Liver (tissue), 9 donors: ENCODE data around the gene PXMP4. TPM values are rescaled to one million over a fixed set of nuclear protein-coding genes. Genes with fewer than 3 reads are reported as not detected.

ENCODE experiments used
- DNase-seq: peaks from one replicate; pipeline ENCODE4 v3.0.0-alpha.2; 2017; ENCODE audit warnings: low spot score
- H3K27ac ChIP-seq, 2 donors: one replicate each; pipeline ENCODE4 v1.7.0; 2013; ENCODE audit warnings: inconsistent platforms in 2 of 2, low read length in 2 of 2, control low read depth in 1 of 2, low read depth in 1 of 2, mild to moderate bottlenecking in 1 of 2
- H3K27me3 ChIP-seq, 4 donors: one replicate each; pipeline versions ENCODE4 v1.6.1 to v1.7.0; 2013; ENCODE audit warnings: low read length in 3 of 4, inconsistent platforms in 1 of 4, mild to moderate bottlenecking in 1 of 4, moderate library complexity in 1 of 4; ENCODE audit not compliant: control insufficient read depth in 4 of 4, insufficient read depth in 4 of 4
- H3K36me3 ChIP-seq, 4 donors: one replicate each; pipeline versions ENCODE4 v1.6.1 to v1.7.0; 2013; ENCODE audit warnings: low read length in 3 of 4, mild to moderate bottlenecking in 3 of 4, low read depth in 1 of 4, moderate library complexity in 1 of 4; ENCODE audit not compliant: control insufficient read depth in 4 of 4, insufficient read depth in 3 of 4
- H3K4me1 ChIP-seq, 4 donors: one replicate each; pipeline versions ENCODE4 v1.6.1 to v1.7.0; 2013; ENCODE audit warnings: low read length in 3 of 4, mild to moderate bottlenecking in 3 of 4, moderate library complexity in 1 of 4; ENCODE audit not compliant: control insufficient read depth in 4 of 4, insufficient read depth in 4 of 4
- H3K4me3 ChIP-seq, 3 donors: one replicate each; pipeline versions ENCODE4 v1.6.1 to v1.7.0; 2013; ENCODE audit warnings: low read length in 3 of 3, control low read depth in 1 of 3, low read depth in 1 of 3, mild to moderate bottlenecking in 1 of 3
- H3K9ac ChIP-seq, 2 donors: one replicate each; pipeline ENCODE4 v1.7.0; 2013; ENCODE audit warnings: low read length in 2 of 2, mild to moderate bottlenecking in 2 of 2, moderate library complexity in 2 of 2, control low read depth in 1 of 2, low read depth in 1 of 2
- H3K9me3 ChIP-seq, 4 donors: one replicate each; pipeline versions ENCODE4 v1.6.1 to v1.7.0; 2013; ENCODE audit warnings: low read length in 3 of 4; ENCODE audit not compliant: control insufficient read depth in 4 of 4
- ATF3 ChIP-seq: IDR thresholded peaks from 2 replicates; pipeline ENCODE4 v1.6.1; 2016; ENCODE audit warnings: antibody characterized with exemption
- CTCF ChIP-seq: fragments of 150-350 bp; IDR thresholded peaks from 2 replicates; pipeline ENCODE4 v1.5.1; 2017; ENCODE audit warnings: improper control_type of control experiment, low read depth, low read length; ENCODE audit not compliant: missing input control
- EGR1 ChIP-seq, 2 donors: IDR thresholded peaks; 2 replicates each; pipeline ENCODE4 v1.6.1; 2016 to 2018; ENCODE audit warnings: antibody characterized with exemption in 2 of 2, low read depth in 2 of 2
- FOXA1 ChIP-seq: IDR thresholded peaks from 2 replicates; pipeline ENCODE4 v1.6.1; 2016; ENCODE audit warnings: antibody characterized with exemption
- FOXA2 ChIP-seq: IDR thresholded peaks from 2 replicates; pipeline ENCODE4 v1.6.1; 2016; ENCODE audit warnings: antibody characterized with exemption
- GABPA ChIP-seq, 2 donors: IDR thresholded peaks in 1 of 2; conservative IDR thresholded peaks in 1 of 2; 2 replicates each; pipeline ENCODE4 v1.6.1; 2016; ENCODE audit warnings: antibody characterized with exemption in 2 of 2, mild to moderate bottlenecking in 1 of 2, moderate library complexity in 1 of 2
- HNF4A ChIP-seq, 2 donors: conservative IDR thresholded peaks; 2 replicates each; pipeline ENCODE4 v1.6.1; 2016; ENCODE audit warnings: antibody characterized with exemption in 2 of 2, mild to moderate bottlenecking in 2 of 2
- HNF4G ChIP-seq: IDR thresholded peaks from 2 replicates; pipeline ENCODE4 v1.6.1; 2016; ENCODE audit warnings: antibody characterized with exemption
- JUND ChIP-seq, 2 donors: IDR thresholded peaks; 2 replicates each; pipeline ENCODE4 v1.6.1; 2016; ENCODE audit warnings: antibody characterized with exemption in 2 of 2
- MAX ChIP-seq: IDR thresholded peaks from 2 replicates; pipeline ENCODE4 v1.6.1; 2016; ENCODE audit warnings: antibody characterized with exemption
- NR2F2 ChIP-seq: IDR thresholded peaks from 2 replicates; pipeline ENCODE4 v1.6.1; 2016; ENCODE audit warnings: antibody characterized with exemption
- RAD21 ChIP-seq, 2 donors: IDR thresholded peaks; 2 replicates each; pipeline ENCODE4 v1.6.1; 2016; ENCODE audit warnings: antibody characterized with exemption in 2 of 2, mild to moderate bottlenecking in 2 of 2
- REST ChIP-seq: IDR thresholded peaks from 2 replicates; pipeline ENCODE4 v1.6.1; 2016; ENCODE audit warnings: antibody characterized with exemption, mild to moderate bottlenecking
- RXRA ChIP-seq, 2 donors: IDR thresholded peaks; 2 replicates each; pipeline ENCODE4 v1.6.1; 2017 to 2018; ENCODE audit warnings: antibody characterized with exemption in 2 of 2, mild to moderate bottlenecking in 1 of 2
- TAF1 ChIP-seq: conservative IDR thresholded peaks from 2 replicates; pipeline ENCODE4 v1.6.1; 2016; ENCODE audit warnings: antibody characterized with exemption, mild to moderate bottlenecking
- YY1 ChIP-seq: IDR thresholded peaks from 2 replicates; pipeline ENCODE4 v1.6.1; 2016; ENCODE audit warnings: antibody characterized with exemption, mild to moderate bottlenecking
- ZBTB33 ChIP-seq: IDR thresholded peaks from 2 replicates; pipeline ENCODE4 v1.6.1; 2016; ENCODE audit warnings: antibody characterized with exemption
- WGBS: extraction: QIAGEN DNeasy Blood & Tissue Kit; methylation state at CpG from one replicate; pipeline ENCODE4 v1.1.7; 2013; 5-methylcytosine and 5-hydroxymethylcytosine counted together
- polyA plus RNA-seq, 2 donors: library from polyadenylated mRNA; stranded (reverse) in 1 of 2; unstranded in 1 of 2; fragments of 200-250 nt in 1 of 2; fragments of >200 nt in 1 of 2; fragmentation: Nextera tagmentation in 1 of 2; extraction: Ambion mirVana in 1 of 2; gene quantifications; one replicate each; pipeline versions ENCODE4 v1.2.1 to v1.2.3, GENCODE V29; 2013 to 2015
- total RNA-seq, 2 donors: library from RNA; depleted of rRNA; stranded (reverse); fragments of >200 nt; gene quantifications; one replicate each; pipeline ENCODE4 v1.2.3, GENCODE V29; 2014
- donor health status: healthy.
- donor health status: healthy.
- donor health status: healthy.
- donor health status: healthy.
- donor health status: healthy.

The PXMP4 gene
- total and polyA plus RNA-seq, 4 donors, result 5.5 to 16.0 (median 9.3) TPM

- no peak for DNase-seq
- Histone ChIP-seq H3K4me3 (no peak overlapping the region), H3K9ac (no peak overlapping the region), H3K27me3 (no peaks in the 10 kb centered on the region), H3K27ac (no peak overlapping the region), H3K4me1 (peaks cover 3 to 43% (median 20%) of the 10 kb centered on the region in 4 donors), H3K36me3 (peaks cover 0 to 4% (median 0%) of the 10 kb centered on the region in 4 donors), H3K9me3 (no peaks in the 10 kb centered on the region)
- WGBS, result 98% methylated on average over 2 of the region's 2 CpGs
- TF ChIP-seq FOXA1 (no peak), GABPA (IDR thresholded peaks at IDR 0.05 in 1 of 2, conservative IDR thresholded peaks at IDR 0.05 in 1 of 2) (no peak), CTCF (no peak), JUND (IDR thresholded peaks at IDR 0.05) (no peak), RAD21 (IDR thresholded peaks at IDR 0.05) (no peak), YY1 (no peak), HNF4A (conservative IDR thresholded peaks at IDR 0.05) (no peak), RXRA (IDR thresholded peaks at IDR 0.05) (no peak), HNF4G (no peak), EGR1 (IDR thresholded peaks at IDR 0.05; ENCODE audit: low read depth in 2 of 2) (no peak), ZBTB33 (no peak), NR2F2 (no peak), FOXA2 (no peak), TAF1 (no peak), MAX (no peak), ATF3 (no peak), REST (no peak)
Observed at GRCh38 chr20:33664762-33665144, 55.4 kb downstream of the PXMP4 start.
